Measurements from ENCODE around the gene CCZ1.
"Not testable (repeated sequence)": the region's sequence is repeated elsewhere in the genome, so short reads cannot be mapped to it uniquely, and the experiment has no call there.

CCZ1 gene

GRCh38 chr7:5916529-5916928 is 18.0 kb downstream of the CCZ1 start:
- DNase-seq (ENCODE audit: low spot score): not testable (repeated sequence)

- not testable (repeated sequence) for DNase-seq (ENCODE audit: low spot score)
Observed at GRCh38 chr7:5924180-5924579, 25.6 kb downstream of the CCZ1 start.

- not testable (repeated sequence) for DNase-seq (ENCODE audit: low spot score)
Observed at GRCh38 chr7:5924630-5925029, 26.1 kb downstream of the CCZ1 start.

- not testable (repeated sequence) for DNase-seq (ENCODE audit: low spot score)
Observed at GRCh38 chr7:5926263-5926870, 27.8 kb downstream of the CCZ1 start.

- not testable (repeated sequence) for DNase-seq (ENCODE audit: low spot score)
Observed at GRCh38 chr7:5930290-5930689, 31.8 kb downstream of the CCZ1 start.

GRCh38 chr7:5931250-5931649 is 32.7 kb downstream of the CCZ1 start:
- DNase-seq (ENCODE audit: low spot score): not testable (repeated sequence)

- DNase-seq (ENCODE audit: low spot score): not testable (repeated sequence)
Observed at GRCh38 chr7:5931905-5932644, 33.5 kb downstream of the CCZ1 start.

GRCh38 chr7:5934945-5935450 is 36.5 kb downstream of the CCZ1 start:
- DNase-seq (ENCODE audit: low spot score): not testable (repeated sequence)

- not testable (repeated sequence) for DNase-seq (ENCODE audit: low spot score)
Observed at GRCh38 chr7:5963205-5963604, 64.7 kb downstream of the CCZ1 start.

GRCh38 chr7:5963810-5964209 is 65.3 kb downstream of the CCZ1 start:
- DNase-seq (ENCODE audit: low spot score): not testable (repeated sequence)

GRCh38 chr7:5970347-5970911 is 71.9 kb downstream of the CCZ1 start, which contains the start of gene RSPH10B:
RSPH10B (minus strand) TSS chr7:5970689; CDS start chr7:5967116, 3,573 bp downstream.
- not testable (repeated sequence) for DNase-seq (ENCODE audit: low spot score)

GRCh38 chr7:5973580-5973979 is 75.0 kb downstream of the CCZ1 start:
- DNase-seq (ENCODE audit: low spot score): not testable (repeated sequence)
